ENCODE results near the gene KAT14. TPM values are rescaled to one million over a fixed set of nuclear protein-coding genes. Genes with fewer than 3 reads are reported as not detected.

Gene KAT14
- polyA plus RNA-seq, 2 of the 4 experiments (the other 2 are of a cell fraction) = 12.1 to 18.8 TPM

DNA sequence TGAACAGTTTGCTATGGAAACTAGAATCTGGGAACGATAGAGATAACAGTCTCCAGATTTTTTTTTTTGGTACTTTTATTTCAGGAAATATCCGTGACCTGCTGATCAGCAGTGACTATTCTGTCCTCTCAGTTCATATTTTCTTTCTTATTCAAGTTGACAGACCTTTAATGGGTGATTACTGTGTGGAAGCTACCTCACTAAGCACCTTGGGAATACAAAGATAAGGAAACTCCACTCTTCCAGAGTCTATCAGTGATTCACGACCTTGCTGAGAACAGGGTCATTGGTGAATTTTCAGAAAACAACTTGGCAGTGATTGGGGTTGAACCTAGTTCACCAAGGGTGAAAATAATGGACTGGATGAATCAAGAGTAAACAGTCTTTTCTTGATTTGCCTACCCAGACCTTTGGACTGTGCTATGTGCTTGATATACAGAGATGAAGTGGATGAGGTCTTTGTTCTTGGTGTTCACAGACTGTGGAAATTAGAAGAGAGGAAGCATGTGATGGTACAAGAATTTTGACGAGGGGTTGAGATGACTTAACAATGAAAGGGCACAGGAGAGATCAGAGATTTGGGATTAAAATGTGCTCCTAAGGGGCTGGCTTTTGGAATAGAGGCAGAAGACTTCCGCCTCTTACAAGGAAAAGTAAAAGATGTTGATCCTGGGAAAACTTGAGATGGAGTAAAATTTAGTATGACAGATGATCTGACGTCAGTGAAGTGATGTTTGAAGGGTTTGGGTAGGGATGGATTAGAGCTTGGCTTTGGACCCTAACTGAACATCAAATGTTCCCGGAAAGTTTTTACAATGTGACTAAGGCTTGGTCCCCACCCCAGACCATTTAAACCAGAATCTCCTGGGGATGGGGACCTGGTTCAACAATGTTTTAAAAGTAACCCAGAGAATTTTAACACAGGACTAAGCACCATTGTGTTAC, 1.2 kb downstream of the KAT14 start:
- Histone ChIP-seq H3K27ac (peak overlapping the region; percentile 94 to 95), H3K4me3 (peak overlapping the region; percentile 72), H3K4me1 (peaks cover 9% of the 10 kb centered on the region), H3K4me2 (peak overlapping the region; percentile 84), H3K9me3 (no peaks in the 10 kb centered on the region)
- DNase-seq (ENCODE audit: low read depth in 1 of 2, low spot score in 1 of 2) (no peak), ATAC-seq (no peak), FAIRE-seq (no peak)
- TF ChIP-seq FOSL2 (IDR thresholded peaks at IDR 0.05) (no peak), FOSL2 (CRISPR knock-in tag; IDR thresholded peaks at IDR 0.05) (no peak), KDM1A (IDR thresholded peaks at IDR 0.05; ENCODE audit: low read depth) (no peak), PHF8 (IDR thresholded peaks at IDR 0.05; ENCODE audit: borderline replicate concordance, low read depth) (no peak), CBX8 (IDR thresholded peaks at IDR 0.05) (no peak), EHMT2 (IDR thresholded peaks at IDR 0.05; ENCODE audit: low read depth) (no peak)
- TF ChIP-seq, protein P1, sequence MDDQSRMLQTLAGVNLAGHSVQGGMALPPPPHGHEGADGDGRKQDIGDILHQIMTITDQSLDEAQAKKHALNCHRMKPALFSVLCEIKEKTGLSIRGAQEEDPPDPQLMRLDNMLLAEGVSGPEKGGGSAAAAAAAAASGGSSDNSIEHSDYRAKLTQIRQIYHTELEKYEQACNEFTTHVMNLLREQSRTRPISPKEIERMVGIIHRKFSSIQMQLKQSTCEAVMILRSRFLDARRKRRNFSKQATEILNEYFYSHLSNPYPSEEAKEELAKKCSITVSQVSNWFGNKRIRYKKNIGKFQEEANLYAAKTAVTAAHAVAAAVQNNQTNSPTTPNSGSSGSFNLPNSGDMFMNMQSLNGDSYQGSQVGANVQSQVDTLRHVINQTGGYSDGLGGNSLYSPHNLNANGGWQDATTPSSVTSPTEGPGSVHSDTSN (IDR thresholded peaks at IDR 0.05) = no peak
- POLR2A ChIA-PET = interaction anchor here (0.5 to 1.6 kb wide), 5 partner anchors 15 to 149 kb away, joined by 3 to 10 read pairs (median 4); partner anchors contain the start of gene ZNF133
- CTCF ChIA-PET = interaction anchor here (1.0 kb wide), 2 partner anchors 11 to 29 kb away, joined by 3 read pairs; no protein-coding TSS in a partner anchor
- WGBS (ENCODE audit: missing lambda C conversion rate) = 44% methylated on average over 7 of the region's 7 CpGs

DNA sequence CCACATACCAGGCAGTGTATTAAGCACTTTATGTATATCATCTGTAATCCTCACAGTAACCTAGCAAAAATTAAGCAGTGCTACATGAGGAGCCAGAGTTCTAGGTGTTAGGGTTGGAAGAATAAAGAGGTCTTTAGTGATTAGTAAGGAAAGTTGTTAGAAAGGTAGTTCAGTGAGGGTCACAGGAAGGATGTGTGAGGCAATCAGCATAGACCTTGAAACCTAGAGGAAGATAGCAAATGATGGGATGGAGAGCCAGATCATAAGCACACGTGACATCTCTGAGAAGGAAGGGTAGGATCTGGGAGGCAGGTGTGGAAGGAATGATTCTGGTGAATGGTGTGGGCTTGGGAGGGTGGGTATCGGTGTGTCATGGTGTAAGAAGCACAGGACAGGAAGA, 2.2 kb downstream of the KAT14 start:
- Histone ChIP-seq H3K27ac (no peak overlapping the region), H3K4me2 (peak overlapping the region; percentile 84), H3K4me3 (no peak overlapping the region), H3K9me3 (no peaks in the 10 kb centered on the region), H3K4me1 (peaks cover 18% of the 10 kb centered on the region)
- POLR2A ChIA-PET = no interaction called here
- CTCF ChIA-PET = no interaction called here
- DNase-seq (ENCODE audit: low read depth in 1 of 2, low spot score in 1 of 2) = no peak
- no peak for ATAC-seq
- FAIRE-seq = no peak
- 96% methylated on average over 2 of the region's 2 CpGs for WGBS (ENCODE audit: missing lambda C conversion rate)
- TF ChIP-seq ZNF302 (CRISPR knock-in tag; IDR thresholded peaks at IDR 0.05) = no peak
- no peak for TF ChIP-seq TFCP2L1 (CRISPR knock-in tag; IDR thresholded peaks at IDR 0.05)
- no peak for TF ChIP-seq ELK1 (IDR thresholded peaks at IDR 0.05; ENCODE audit: low read depth, low read length)
- TF ChIP-seq, protein P2, sequence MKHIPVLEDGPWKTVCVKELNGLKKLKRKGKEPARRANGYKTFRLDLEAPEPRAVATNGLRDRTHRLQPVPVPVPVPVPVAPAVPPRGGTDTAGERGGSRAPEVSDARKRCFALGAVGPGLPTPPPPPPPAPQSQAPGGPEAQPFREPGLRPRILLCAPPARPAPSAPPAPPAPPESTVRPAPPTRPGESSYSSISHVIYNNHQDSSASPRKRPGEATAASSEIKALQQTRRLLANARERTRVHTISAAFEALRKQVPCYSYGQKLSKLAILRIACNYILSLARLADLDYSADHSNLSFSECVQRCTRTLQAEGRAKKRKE (CRISPR knock-in tag; IDR thresholded peaks at IDR 0.05; ENCODE audit: low read depth) = no peak
- no peak for TF ChIP-seq KDM5A (IDR thresholded peaks at IDR 0.05)
- TF ChIP-seq RARB (CRISPR knock-in tag; IDR thresholded peaks at IDR 0.05) = no peak
- TF ChIP-seq ZC3H11A (IDR thresholded peaks at IDR 0.05) = no peak
- TF ChIP-seq, protein P3, sequence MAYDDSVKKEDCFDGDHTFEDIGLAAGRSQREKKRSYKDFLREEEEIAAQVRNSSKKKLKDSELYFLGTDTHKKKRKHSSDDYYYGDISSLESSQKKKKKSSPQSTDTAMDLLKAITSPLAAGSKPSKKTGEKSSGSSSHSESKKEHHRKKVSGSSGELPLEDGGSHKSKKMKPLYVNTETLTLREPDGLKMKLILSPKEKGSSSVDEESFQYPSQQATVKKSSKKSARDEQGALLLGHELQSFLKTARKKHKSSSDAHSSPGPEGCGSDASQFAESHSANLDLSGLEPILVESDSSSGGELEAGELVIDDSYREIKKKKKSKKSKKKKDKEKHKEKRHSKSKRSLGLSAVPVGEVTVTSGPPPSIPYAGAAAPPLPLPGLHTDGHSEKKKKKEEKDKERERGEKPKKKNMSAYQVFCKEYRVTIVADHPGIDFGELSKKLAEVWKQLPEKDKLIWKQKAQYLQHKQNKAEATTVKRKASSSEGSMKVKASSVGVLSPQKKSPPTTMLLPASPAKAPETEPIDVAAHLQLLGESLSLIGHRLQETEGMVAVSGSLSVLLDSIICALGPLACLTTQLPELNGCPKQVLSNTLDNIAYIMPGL (CRISPR knock-in tag; IDR thresholded peaks at IDR 0.05; ENCODE audit: borderline replicate concordance) = no peak
- TF ChIP-seq, protein P4, sequence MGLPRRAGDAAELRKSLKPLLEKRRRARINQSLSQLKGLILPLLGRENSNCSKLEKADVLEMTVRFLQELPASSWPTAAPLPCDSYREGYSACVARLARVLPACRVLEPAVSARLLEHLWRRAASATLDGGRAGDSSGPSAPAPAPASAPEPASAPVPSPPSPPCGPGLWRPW (IDR thresholded peaks at IDR 0.05) = no peak
- TF ChIP-seq JUN (IDR thresholded peaks at IDR 0.05) = no peak
- TF ChIP-seq RAD21 (conservative IDR thresholded peaks at IDR 0.05 in 1 of 2, IDR thresholded peaks at IDR 0.05 in 1 of 2) = no peak
- TF ChIP-seq ESRRA (IDR thresholded peaks at IDR 0.05; ENCODE audit: borderline replicate concordance, low read length) = no peak
- TF ChIP-seq POLR2A (IDR thresholded peaks at IDR 0.05; ENCODE audit: low read length) = no peak
- TF ChIP-seq CBX2 (IDR thresholded peaks at IDR 0.05; ENCODE audit: borderline replicate concordance, low read depth) = no peak
- TF ChIP-seq HOXB5 (CRISPR knock-in tag; IDR thresholded peaks at IDR 0.05) = no peak
- no peak for TF ChIP-seq FOSL2 (IDR thresholded peaks at IDR 0.05)
- no peak for TF ChIP-seq FOSL2 (CRISPR knock-in tag; IDR thresholded peaks at IDR 0.05)

Data from A549 (cell line).